Mesangial cell (primary cell): ENCODE results near the gene FAM209A. TPM values are rescaled to one million over a fixed set of nuclear protein-coding genes. Genes with fewer than 3 reads are reported as not detected.

ENCODE experiments used
- total RNA-seq: library from RNA; depleted of rRNA; stranded (reverse); fragments of >200 nt; gene quantifications from 2 replicates; pipeline ENCODE4 v1.2.3, GENCODE V29; 2015

FAM209A gene
- 0.49 TPM in 1 of 2 replicates, not detected in the other for total RNA-seq

GRCh38 chr20:56524444-56524843 is at the start of gene FAM209A:
FAM209A (plus strand) TSS chr20:56524744; CDS start chr20:56524809, 65 bp downstream.

GRCh38 chr20:56532946-56533345 is 8.4 kb downstream of the FAM209A start, which contains the start of gene FAM209B:
FAM209B (plus strand) TSS chr20:56533246; CDS start chr20:56533342, 96 bp downstream.

Other genes with a start within 250 kb of the FAM209A start
- gene FAM210B, start 165.8 kb upstream of the FAM209A start, total RNA-seq, result 18.9 and 32.6 TPM in 2 replicates
- 5.2 and 90.3 TPM in 2 replicates for gene AURKA, start 132.5 kb upstream of the FAM209A start, total RNA-seq
- gene CSTF1, start 132.1 kb upstream of the FAM209A start, total RNA-seq, result 29.3 and 36.8 TPM in 2 replicates
- gene CASS4, start 112.5 kb upstream of the FAM209A start, total RNA-seq, result 0.38 TPM in 1 of 2 replicates, not detected in the other
- 39.8 and 43.7 TPM in 2 replicates for gene RTF2, start 56.1 kb upstream of the FAM209A start, total RNA-seq
- not detected in 2 replicates for gene FAM209B, start 8.5 kb downstream of the FAM209A start, total RNA-seq
- gene TFAP2C, start 104.6 kb downstream of the FAM209A start, total RNA-seq, result 0.13 and 1.5 TPM in 2 replicates